GM19372 (cell line): ENCODE data around the gene GNRH2.
"Not testable (repeated sequence)": the region's sequence is repeated elsewhere in the genome, so short reads cannot be mapped to it uniquely, and the experiment has no call there.

Experiments
- ATAC-seq: cut with Tn5 transposase; IDR thresholded peaks from one replicate; pipeline ENCODE4 v1.9.1; 2021; ENCODE audit warnings: mild to moderate bottlenecking, low read depth, moderate library complexity; ENCODE audit not compliant: unreplicated experiment

The GNRH2 gene

GRCh38 chr20:3040086-3040485 lies 3.3 kb upstream of the GNRH2 start:
- no peak for ATAC-seq

- no peak for ATAC-seq
Observed at GRCh38 chr20:3041854-3042409, 1.5 kb upstream of the GNRH2 start.

GRCh38 chr20:3042625-3043024 lies 797 bp upstream of the GNRH2 start:
- no peak for ATAC-seq

GRCh38 chr20:3044336-3044965 lies 1.0 kb downstream of the GNRH2 start:
- ATAC-seq, result no peak

GRCh38 chr20:3045042-3045815 lies 1.8 kb downstream of the GNRH2 start:
- peak; percentile 45 for ATAC-seq

GRCh38 chr20:3045816-3046676 lies 2.6 kb downstream of the GNRH2 start, which contains the start of gene MRPS26:
TSS of gene MRPS26 (plus strand) at chr20:3046052. CDS start at chr20:3046069, 17 bp downstream.
- peak; percentile 92 for ATAC-seq

- ATAC-seq, result no peak
Observed at GRCh38 chr20:3046677-3047462, 3.4 kb downstream of the GNRH2 start.

GRCh38 chr20:3047486-3048419 lies 4.3 kb downstream of the GNRH2 start:
- ATAC-seq, result no peak

GRCh38 chr20:3051385-3052019 lies 8.1 kb downstream of the GNRH2 start:
- ATAC-seq, result no peak

- ATAC-seq, result no peak
Observed at GRCh38 chr20:3059489-3059888, 16.1 kb downstream of the GNRH2 start.

- ATAC-seq, result not testable (repeated sequence)
Observed at GRCh38 chr20:3064119-3064518, 20.7 kb downstream of the GNRH2 start.

GRCh38 chr20:3067139-3068014 lies 24.0 kb downstream of the GNRH2 start:
- no peak for ATAC-seq

- no peak for ATAC-seq
Observed at GRCh38 chr20:3068075-3068474, 24.7 kb downstream of the GNRH2 start.

GRCh38 chr20:3068986-3069900 lies 25.8 kb downstream of the GNRH2 start:
- no peak for ATAC-seq

- ATAC-seq, result no peak
Observed at GRCh38 chr20:3070725-3071124, 27.3 kb downstream of the GNRH2 start.

GRCh38 chr20:3071266-3071609 lies 27.8 kb downstream of the GNRH2 start:
- no peak for ATAC-seq
